K562 (cell line): Measurements from ENCODE around the gene UBFD1. TPM values are rescaled to one million over a fixed set of nuclear protein-coding genes. Genes with fewer than 3 reads are reported as not detected.

Source experiments
- DLX4 ChIP-seq: fragments of 250-450 bp; sonication (Bioruptor Pico); IDR thresholded peaks from 2 replicates; pipeline ENCODE4 v1.6.1; 2021; ENCODE audit warnings: mild to moderate bottlenecking
- HDAC8 ChIP-seq: fragments of 450-650 bp; IDR thresholded peaks from 2 replicates; pipeline ENCODE4 v1.6.1; 2016; ENCODE audit warnings: mild to moderate bottlenecking, missing genetic modification characterization, moderate library complexity, missing compliant biosample characterization
- MCM3 ChIP-seq: fragments of 450-650 bp; IDR thresholded peaks from 2 replicates; pipeline ENCODE4 v1.6.1; 2016
- OTX1 ChIP-seq: fragments of 450-650 bp; formaldehyde crosslinking; IDR thresholded peaks from 2 replicates; pipeline ENCODE4 v1.4.0; 2022; ENCODE audit warnings: mild to moderate bottlenecking
- POLR3G ChIP-seq: IDR thresholded peaks from 2 replicates; pipeline ENCODE4 v1.6.1; 2011; ENCODE audit not compliant: insufficient read length, insufficient replicate concordance; ENCODE audit errors: extremely low read depth
- RBM39 ChIP-seq: fragments of 200-400 bp; formaldehyde crosslinking; optimal IDR thresholded peaks from 2 replicates; pipeline ENCODE3; 2018; ENCODE audit warnings: low read depth, low read length
- SIN3B ChIP-seq: fragments of 450-650 bp; IDR thresholded peaks from 2 replicates; pipeline ENCODE4 v1.6.1; 2017; ENCODE audit warnings: low read depth, mild to moderate bottlenecking, moderate library complexity
- TFAM ChIP-seq: fragments of 250-450 bp; sonication (Bioruptor Pico); conservative IDR thresholded peaks from 2 replicates; pipeline ENCODE4 v1.5.0; 2021; ENCODE audit warnings: mild to moderate bottlenecking, moderate library complexity
- ZNF282 ChIP-seq: sonication (generic); formaldehyde crosslinking; IDR thresholded peaks from 2 replicates; pipeline ENCODE4 v1.8.1; 2023; ENCODE audit warnings: missing genetic modification reagents
- ZNF644 ChIP-seq: fragments of 200-800 bp; sonication (Bioruptor generic); IDR thresholded peaks from 2 replicates; pipeline ENCODE4 v1.6.1; 2016; ENCODE audit warnings: low read depth, missing genetic modification characterization, missing compliant biosample characterization
- polyA plus RNA-seq, 8 experiments: library from polyadenylated mRNA; depleted of rRNA in 4 of 8; stranded (reverse) in 5 of 8; unstranded in 3 of 8; fragments of >200 nt; fragmentation: Nextera tagmentation in 2 of 8; fragmentation: Illumina TruSeq in 1 of 8; extraction: Ambion mirVana in 2 of 8; extraction: Trizol in 1 of 8; gene quantifications; 2 replicates each; pipeline versions ENCODE4 v1.2.1 to v1.2.3, GENCODE V29; 2011 to 2014; ENCODE audit warnings: inconsistent platforms in 1 of 8, missing spikeins in 1 of 8
- total RNA-seq, 7 experiments: library from RNA; depleted of rRNA in 6 of 7; stranded (reverse); fragments of >200 nt in 6 of 7; fragmentation: Illumina TruSeq in 2 of 7; extraction: Trizol in 2 of 7; gene quantifications; 2 replicates each; pipeline versions ENCODE4 v1.2.1 to v1.2.3, GENCODE V29; 2011 to 2021; ENCODE audit warnings: low replicate concordance in 1 of 7
- TF ChIP-seq, protein P1 (sequence below): fragments of 250-450 bp; sonication (Bioruptor Pico); IDR thresholded peaks from 2 replicates; pipeline ENCODE4 v1.4.0; 2020; ENCODE audit warnings: mild to moderate bottlenecking, moderate library complexity
- TF ChIP-seq, protein P2 (sequence below), 2 experiments: fragments of 450-650 bp in 1 of 2; sonication (generic) in 1 of 2; formaldehyde crosslinking in 1 of 2; IDR thresholded peaks; 2 replicates each; pipeline versions ENCODE4 v1.7.1 to v1.9.0; 2016 to 2022; ENCODE audit warnings: inconsistent platforms in 1 of 2, mild to moderate bottlenecking in 1 of 2, missing genetic modification reagents in 1 of 2
- TF ChIP-seq, protein P3 (sequence below): fragments of 250-450 bp; sonication (Bioruptor Pico); IDR thresholded peaks from 2 replicates; pipeline ENCODE4 v1.9.0; 2021; ENCODE audit warnings: mild to moderate bottlenecking, inconsistent platforms

UBFD1 gene
- total and polyA plus RNA-seq, 9 of the 15 experiments (the other 6 are each of a cell fraction or from before 2014, with no cell fraction given), result 10.7 to 66.2 (median 34.0) TPM

DNA sequence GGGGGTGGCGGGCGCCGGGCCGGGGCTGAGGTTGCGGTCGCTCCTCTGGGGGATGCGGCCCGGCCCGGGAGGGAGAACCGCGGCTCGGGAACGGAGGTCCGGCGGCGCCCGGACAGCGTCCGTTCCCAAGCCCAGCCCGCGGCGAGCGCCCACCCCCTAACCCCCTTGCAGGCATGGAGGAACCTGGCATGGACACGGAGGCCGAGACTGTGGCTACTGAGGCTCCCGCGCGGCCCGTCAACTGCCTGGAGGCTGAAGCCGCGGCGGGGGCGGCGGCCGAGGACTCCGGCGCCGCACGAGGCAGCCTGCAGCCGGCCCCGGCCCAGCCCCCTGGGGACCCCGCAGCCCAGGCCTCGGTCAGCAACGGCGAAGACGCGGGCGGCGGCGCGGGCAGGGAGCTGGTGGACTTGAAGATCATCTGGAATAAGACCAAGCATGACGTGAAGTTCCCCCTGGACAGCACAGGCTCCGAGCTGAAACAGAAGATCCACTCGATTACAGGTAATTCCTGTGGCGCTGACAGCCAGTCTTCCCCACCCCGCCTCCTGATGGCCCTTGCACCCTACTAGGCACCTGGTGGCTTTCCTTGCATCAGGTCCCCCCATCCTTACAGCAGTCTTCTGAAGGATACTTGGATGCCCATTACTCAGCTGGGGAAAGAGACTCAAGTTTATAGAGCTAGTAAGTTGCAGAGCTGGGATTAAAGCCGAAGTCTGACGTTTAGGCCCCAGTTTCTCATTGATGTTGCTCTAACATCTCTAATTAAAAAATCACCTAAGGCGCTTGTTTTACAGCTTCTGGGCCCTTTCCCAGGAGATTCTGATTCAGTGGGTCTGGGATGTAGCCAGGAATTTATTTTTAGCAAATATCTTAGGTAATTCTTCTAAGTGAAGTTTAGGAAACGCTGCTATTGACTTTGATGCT is 514 bp downstream of the UBFD1 start (continued):
- TF ChIP-seq ZNF282 (CRISPR knock-in tag), result no peak
- peak; percentile 87 for TF ChIP-seq SIN3B
- no peak for TF ChIP-seq OTX1 (CRISPR knock-in tag)
- TF ChIP-seq, protein P1, sequence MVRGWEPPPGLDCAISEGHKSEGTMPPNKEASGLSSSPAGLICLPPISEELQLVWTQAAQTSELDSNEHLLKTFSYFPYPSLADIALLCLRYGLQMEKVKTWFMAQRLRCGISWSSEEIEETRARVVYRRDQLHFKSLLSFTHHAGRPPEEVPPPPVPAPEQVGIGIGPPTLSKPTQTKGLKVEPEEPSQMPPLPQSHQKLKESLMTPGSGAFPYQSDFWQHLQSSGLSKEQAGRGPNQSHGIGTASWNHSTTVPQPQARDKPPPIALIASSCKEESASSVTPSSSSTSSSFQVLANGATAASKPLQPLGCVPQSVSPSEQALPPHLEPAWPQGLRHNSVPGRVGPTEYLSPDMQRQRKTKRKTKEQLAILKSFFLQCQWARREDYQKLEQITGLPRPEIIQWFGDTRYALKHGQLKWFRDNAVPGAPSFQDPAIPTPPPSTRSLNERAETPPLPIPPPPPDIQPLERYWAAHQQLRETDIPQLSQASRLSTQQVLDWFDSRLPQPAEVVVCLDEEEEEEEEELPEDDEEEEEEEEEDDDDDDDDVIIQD (CRISPR knock-in tag), result no peak; the same call in 1 of the 2 replicates
- TF ChIP-seq RBM39, result no peak
- no peak for TF ChIP-seq POLR3G
- TF ChIP-seq HDAC8, result no peak
- TF ChIP-seq, protein P2, sequence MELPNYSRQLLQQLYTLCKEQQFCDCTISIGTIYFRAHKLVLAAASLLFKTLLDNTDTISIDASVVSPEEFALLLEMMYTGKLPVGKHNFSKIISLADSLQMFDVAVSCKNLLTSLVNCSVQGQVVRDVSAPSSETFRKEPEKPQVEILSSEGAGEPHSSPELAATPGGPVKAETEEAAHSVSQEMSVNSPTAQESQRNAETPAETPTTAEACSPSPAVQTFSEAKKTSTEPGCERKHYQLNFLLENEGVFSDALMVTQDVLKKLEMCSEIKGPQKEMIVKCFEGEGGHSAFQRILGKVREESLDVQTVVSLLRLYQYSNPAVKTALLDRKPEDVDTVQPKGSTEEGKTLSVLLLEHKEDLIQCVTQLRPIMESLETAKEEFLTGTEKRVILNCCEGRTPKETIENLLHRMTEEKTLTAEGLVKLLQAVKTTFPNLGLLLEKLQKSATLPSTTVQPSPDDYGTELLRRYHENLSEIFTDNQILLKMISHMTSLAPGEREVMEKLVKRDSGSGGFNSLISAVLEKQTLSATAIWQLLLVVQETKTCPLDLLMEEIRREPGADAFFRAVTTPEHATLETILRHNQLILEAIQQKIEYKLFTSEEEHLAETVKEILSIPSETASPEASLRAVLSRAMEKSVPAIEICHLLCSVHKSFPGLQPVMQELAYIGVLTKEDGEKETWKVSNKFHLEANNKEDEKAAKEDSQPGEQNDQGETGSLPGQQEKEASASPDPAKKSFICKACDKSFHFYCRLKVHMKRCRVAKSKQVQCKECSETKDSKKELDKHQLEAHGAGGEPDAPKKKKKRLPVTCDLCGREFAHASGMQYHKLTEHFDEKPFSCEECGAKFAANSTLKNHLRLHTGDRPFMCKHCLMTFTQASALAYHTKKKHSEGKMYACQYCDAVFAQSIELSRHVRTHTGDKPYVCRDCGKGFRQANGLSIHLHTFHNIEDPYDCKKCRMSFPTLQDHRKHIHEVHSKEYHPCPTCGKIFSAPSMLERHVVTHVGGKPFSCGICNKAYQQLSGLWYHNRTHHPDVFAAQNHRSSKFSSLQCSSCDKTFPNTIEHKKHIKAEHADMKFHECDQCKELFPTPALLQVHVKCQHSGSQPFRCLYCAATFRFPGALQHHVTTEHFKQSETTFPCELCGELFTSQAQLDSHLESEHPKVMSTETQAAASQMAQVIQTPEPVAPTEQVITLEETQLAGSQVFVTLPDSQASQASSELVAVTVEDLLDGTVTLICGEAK (IDR thresholded peaks at IDR 0.05), result peak; percentile 27; the same call in 1 of the 2 replicates
- TF ChIP-seq, protein P2 (CRISPR knock-in tag; IDR thresholded peaks at IDR 0.05), result no peak
- TF ChIP-seq DLX4 (CRISPR knock-in tag), result no peak
- no peak for TF ChIP-seq ZNF644 (tag)
- TF ChIP-seq TFAM (CRISPR knock-in tag), result no peak
- TF ChIP-seq, protein P3, sequence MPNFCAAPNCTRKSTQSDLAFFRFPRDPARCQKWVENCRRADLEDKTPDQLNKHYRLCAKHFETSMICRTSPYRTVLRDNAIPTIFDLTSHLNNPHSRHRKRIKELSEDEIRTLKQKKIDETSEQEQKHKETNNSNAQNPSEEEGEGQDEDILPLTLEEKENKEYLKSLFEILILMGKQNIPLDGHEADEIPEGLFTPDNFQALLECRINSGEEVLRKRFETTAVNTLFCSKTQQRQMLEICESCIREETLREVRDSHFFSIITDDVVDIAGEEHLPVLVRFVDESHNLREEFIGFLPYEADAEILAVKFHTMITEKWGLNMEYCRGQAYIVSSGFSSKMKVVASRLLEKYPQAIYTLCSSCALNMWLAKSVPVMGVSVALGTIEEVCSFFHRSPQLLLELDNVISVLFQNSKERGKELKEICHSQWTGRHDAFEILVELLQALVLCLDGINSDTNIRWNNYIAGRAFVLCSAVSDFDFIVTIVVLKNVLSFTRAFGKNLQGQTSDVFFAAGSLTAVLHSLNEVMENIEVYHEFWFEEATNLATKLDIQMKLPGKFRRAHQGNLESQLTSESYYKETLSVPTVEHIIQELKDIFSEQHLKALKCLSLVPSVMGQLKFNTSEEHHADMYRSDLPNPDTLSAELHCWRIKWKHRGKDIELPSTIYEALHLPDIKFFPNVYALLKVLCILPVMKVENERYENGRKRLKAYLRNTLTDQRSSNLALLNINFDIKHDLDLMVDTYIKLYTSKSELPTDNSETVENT (CRISPR knock-in tag), result no peak
- TF ChIP-seq MCM3, result no peak
